ENCODE data around the gene PTPRM.

Gene PTPRM

DNA sequence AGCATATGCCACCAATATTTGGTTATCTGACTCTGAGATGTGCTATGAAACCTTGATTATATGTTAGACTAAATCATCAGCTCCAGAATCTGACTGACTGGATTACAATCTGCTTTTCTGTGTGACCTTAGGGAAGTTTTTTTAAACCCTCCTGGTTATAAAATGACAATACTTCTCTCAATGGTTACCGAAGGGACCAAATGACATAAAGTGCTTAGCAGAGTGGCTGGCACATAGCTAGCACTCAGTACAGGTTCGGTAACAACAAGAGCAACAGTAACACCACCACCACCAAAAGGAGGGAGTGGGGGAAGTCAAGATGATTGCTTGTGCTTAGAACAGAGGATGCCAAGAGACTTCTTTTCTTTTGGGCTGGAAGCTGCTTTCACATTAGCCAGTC lies 306.2 kb downstream of the PTPRM start:
- no peak for DNase-seq

DNA sequence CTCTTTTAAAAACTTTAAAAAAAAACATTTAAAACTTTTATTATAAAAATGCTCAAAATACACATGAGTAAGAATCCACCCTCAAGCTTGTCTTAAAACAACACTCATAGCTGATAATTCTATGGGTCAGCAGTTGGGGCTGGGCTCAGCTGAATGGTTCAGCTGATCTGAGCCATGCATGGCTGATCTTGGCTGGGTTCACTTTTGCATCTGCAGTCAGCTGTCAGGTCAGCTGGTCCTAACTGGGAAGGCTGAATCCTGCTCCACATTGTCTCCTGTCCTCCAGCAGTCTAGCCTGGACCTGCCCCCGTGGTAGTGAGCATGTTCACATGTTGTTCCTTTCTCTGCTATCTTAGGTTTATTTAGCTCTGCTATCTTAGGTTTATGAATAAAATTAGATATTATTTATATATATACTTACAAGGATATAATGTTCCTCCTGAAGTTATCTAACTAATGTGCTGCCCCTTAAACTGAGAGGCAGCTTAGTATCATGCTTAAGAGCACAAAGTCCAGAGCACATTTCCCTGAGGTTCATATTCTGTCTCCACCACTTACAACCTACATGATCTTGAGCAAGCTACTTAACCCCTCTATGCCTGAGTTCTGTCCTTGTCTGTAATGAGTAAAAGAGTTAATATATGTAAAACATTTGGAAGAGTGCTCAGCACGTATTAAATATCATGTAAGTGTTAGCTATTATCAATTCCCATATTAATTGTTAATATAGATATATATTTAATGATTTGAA lies 309.4 kb downstream of the PTPRM start:
- no peak for DNase-seq

DNA sequence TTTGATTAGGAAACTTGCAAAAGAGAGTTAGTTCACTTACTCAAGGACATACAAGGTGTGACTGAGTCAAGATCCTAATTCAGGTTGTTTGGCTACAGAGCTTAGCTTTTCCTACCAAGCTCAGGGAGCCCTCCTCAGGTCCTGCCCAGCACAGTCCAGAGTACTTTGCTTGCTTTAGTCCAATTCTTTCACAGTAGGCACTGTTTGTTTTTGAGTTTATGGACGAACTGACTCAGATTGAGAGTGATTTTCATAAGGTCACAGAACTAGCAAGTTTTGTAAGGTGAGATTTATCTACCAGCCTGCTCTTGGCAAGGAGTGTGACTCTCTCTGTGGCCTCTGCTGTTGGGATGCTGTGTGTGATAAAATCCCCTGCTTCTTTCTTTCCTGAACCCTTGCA lies 310.5 kb downstream of the PTPRM start:
- DNase-seq: no peak

DNA sequence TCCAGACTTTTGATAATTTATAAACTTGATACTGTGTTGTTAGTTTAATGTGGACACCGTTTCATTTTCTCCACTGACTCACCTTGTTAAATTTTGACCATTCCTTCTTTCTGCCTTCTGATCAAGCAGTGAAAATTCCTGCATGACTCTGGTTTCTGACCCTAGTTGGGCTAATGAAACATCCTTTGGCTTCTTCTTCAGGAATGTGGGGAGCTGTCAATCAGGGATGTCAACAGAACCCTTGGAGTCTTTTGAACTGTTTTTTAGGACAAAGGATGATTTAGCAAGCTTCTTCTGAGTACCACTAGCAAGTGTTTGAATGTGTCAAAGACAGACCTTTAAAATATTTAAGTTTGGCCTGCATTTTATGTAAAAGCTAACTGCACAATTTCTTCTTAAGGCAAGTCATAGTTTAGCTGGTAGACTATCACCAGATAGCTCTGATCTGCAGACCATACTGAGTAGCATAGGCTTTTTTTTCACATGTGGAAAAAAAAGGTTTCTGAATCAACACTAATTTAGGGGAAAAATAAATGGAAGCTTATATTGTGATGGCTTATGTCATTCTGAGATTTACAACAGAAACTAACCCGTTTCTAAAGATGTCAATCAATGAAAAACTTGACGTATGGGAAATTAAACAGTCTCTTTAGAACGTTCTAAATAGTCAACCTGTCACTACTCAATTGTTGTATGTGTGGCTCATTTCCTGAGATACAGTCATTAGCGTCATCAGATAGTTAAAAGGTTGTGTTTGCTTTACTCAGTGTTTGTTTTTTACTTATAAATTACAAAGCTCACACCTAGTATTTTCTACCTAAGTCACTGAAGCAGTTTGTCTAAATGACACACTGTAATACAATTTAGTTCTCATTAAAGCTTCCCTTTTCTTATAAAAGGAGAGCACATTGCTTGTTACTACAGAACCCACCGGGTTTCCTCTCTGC lies 311.4 kb downstream of the PTPRM start:
- DNase-seq: peak; percentile 50 to 88

DNA sequence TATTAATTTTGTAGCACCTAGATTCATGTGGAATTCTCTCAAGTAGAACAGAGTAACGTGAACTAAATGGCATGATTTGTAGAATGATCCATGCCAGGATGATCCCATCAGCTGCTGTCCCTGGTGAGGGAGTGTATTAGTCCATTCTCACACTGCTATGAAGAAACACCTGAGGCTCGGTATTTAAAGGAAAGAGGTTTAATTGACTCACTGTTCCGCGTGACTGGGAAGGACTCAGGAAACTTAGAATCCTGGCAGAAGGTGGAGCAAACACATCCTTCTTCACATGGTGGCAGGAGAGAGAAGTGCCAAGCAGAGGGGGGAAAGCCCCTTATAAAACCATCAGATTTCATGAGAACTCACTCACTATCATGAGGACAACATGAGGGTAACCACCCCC lies 312.6 kb downstream of the PTPRM start:
- DNase-seq: no peak

GRCh38 chr18:7885865-7886264 lies 318.7 kb downstream of the PTPRM start:
- DNase-seq: no peak

- no peak for DNase-seq
Observed at GRCh38 chr18:7886436-7886835, 319.3 kb downstream of the PTPRM start.

DNA sequence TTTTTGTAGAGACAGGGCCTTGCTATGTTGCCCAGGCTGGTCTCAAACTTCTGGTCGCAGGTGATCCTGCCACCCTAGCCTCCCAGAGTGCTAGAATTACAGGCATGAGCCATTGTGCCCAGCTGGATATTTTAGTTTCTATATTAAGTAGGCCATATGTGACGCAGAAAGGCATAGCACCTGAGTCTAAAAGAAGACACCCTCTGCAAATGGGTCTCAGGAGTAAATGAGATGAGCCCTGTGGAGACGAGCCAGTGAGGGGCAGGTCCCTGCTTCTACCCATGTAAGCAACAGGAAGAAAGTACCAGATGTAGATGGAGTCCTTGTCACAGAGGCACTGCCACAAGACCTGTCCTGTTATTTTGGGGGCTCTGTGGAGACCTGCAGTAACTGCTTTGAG lies 322.4 kb downstream of the PTPRM start:
- DNase-seq: no peak

DNA sequence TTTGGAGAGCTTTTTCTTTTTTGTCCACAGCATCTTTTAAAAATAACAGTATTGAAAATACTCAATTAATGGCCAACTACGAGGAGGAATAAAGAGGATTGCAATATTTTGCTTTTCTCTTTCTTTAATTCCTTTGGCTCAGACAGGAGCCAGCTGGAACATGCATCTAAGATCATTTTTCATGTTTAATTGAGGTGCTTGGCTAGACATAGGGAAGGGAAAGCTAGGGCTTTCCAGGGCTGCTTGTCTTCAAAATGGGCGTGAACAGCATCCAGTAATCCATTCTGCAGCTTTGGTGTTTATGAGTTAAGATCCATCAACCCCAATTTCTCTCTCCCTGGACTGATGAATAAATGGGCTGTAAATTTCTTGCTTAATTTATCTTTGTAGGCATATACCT lies 323.0 kb downstream of the PTPRM start:
- DNase-seq: no peak

DNA sequence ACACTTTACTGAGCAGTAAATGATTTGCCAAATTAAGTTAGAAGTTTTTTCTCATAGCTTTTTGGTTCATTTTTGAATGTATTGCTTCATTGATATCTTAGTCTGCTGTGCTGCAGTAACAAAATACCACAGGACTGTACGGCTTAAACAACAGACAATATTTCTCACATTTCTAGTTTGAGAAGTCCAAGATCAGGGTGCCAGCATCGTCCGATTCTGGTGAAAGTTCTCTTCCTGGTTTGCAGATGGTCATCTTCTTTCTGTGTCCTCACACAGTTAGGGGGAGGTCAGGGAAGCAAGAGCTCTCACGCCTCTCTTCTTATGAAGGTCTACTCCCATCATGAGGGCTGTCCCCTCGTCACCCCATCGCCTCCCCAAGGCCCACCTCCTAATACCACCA lies 325.4 kb downstream of the PTPRM start:
- no peak for DNase-seq

DNA sequence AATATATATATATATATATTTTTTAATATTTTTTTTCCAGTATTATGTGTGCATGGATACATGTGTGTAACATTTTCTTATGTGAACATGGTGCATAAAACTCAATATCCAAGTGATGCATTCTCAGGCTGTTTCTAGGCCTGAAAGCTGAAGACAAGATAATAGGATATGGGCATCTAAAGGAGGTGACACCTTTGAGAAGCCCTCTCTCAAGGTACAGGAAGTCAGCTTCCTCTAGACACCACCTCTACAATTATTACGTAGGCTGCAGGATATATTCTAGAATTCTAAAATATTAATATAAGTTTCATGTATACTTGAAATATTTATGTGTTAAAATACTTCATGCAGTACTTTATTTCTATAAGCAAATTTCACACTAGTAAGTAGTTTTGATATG lies 327.5 kb downstream of the PTPRM start:
- no peak for DNase-seq

DNA sequence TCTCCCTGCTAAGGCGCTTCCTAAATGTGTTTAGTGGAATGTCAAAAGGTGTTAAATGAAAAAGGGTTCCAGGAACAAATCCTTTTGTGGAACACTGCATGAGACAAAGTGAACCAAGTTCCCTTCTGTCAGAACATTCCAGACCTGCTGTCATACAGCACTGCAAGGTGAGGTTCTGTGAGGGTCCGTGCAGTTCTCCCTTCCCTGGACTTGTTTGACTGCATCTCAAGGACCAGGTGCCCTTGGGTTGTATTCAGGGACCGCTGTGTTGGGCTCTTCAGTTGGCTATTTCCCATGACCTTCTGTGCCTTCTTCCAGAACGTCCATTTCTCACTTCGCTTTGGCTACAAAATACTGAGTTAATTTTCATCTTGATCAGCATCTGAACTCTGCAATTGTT lies 328.2 kb downstream of the PTPRM start:
- no peak for DNase-seq

GRCh38 chr18:7896161-7896560 lies 329.0 kb downstream of the PTPRM start:
- no peak for DNase-seq

DNA sequence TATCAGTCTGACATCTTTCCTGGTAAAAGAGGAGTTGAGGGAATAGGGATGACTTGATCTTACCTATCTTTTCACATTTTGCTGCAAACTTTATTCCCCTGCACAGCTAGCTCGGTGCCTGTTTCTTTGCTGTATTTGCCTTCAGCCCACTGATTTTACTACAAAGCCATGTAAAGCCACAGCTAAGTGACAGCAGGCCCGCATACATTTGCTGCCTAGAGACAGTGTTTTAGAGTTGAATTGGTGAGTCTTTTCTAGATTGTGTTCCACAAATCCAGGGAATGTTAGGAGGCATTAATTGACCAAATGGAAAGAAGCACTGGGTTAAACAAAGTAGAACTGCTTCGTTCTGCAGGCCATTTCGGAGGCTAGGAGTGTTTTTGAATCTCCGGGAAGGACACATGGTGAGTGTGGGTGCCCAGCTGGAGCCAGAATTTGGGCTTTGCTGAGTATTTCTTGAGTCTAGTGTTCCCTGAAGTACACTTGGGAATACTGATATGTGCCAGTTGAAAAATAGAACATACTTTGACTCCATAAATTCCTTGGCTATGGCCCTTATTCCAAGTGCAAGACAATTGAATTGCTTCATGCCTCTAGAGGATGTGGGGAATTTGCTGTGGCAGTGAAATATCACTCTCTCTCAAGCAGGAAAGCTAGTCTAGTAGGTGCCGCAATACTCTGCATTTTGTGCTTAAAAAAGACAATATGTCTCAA lies 329.8 kb downstream of the PTPRM start:
- no peak for DNase-seq

GRCh38 chr18:7898181-7898580 lies 331.1 kb downstream of the PTPRM start:
- DNase-seq: no peak

DNA sequence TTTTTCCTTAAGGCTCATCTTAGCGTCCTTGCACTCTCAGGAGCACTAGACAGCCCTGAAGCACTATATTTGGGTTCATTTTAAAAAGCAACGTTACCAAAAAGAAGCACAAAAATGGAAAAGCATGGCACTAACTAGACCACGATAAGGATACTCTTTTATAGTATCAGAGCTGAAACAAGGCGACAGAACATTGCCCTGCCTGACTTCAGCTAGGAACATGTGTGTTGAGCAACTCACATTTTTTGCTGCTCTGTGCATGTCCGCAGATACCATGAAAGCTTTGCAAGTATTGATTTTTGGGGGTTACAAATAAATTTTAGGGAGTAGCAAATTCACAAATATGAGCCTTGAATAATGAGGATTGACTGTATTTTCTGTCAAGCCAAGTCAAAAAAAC lies 332.0 kb downstream of the PTPRM start:
- no peak for DNase-seq

DNA sequence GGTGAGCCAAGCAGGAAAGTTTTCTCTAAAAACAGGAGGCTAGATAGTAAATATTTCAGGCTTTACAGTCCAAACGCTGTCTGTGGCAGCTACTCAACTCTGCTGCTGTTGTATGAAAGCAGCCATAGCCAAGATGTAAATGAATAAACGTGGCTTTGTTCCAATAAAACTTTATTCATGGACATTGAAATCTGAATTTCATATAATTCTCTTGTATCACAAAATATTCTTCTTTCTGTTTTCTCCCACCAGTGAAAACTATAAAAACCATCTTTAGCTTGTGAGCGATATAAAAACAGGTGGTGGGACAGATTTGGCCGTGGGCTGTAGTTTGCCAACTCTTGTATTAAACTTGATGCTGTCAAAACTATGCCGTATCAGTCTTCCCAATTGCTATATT lies 333.0 kb downstream of the PTPRM start:
- no peak for DNase-seq

DNA sequence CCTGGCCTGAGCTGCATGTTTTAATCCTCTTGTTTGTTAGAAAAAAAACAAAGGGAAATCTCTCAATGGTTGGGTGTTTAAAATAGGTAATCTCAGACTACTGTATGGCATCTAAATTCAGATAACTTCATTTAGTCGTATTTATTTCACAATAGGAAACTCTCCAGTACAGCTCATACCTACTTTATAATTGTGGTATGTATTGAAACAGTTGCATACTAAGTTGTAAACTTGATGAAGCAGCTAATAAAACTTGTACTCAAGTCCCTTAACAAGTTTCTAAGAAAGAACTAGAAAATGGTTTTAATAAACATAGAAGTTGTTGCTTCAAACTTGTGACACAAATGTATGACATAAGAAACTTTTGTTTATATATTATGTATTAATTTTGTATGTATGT lies 334.5 kb downstream of the PTPRM start:
- no peak for DNase-seq

DNA sequence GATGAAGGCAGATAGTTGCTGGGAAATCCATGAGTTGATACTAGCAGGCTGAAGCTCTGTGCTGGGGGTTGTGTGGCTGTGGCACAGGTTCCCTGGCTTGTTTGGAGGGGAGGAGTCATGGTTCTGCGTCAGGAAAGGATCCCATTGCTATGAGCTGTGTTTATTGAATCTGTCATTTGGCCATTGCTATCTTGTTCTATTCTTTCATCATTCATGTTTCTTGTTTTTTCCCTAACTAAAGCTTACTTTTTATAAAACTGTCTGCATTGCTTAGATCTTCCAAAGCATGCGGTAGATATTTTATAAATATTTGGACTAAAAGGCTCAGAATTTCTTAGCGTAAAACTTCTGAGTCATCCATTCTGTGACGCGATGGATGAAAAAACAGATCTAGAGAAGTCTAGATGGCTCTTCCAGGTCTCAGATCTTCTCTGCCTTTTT lies 335.3 kb downstream of the PTPRM start:
- DNase-seq: no peak

DNA sequence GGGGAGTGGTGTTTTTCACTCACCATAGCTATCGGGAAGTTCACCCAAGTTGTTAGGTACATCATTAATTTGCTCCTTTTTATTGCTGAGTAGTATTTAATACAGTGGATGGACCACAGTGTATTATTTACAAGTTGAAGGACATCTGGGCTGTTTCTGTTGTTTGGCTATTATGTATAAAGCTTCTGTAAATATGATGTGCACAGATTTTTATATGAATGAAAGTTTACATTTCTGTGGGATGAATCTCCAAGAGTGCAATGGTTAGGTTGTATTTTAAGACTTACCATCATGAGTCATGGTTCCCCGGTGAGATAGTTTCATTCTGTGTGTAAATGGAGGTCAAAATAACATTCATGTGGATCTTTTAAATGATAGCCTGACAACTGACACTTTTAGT lies 337.4 kb downstream of the PTPRM start:
- no peak for DNase-seq

- peak; percentile 74 to 95 for DNase-seq
Observed at GRCh38 chr18:7908681-7909299, 341.7 kb downstream of the PTPRM start.

DNA sequence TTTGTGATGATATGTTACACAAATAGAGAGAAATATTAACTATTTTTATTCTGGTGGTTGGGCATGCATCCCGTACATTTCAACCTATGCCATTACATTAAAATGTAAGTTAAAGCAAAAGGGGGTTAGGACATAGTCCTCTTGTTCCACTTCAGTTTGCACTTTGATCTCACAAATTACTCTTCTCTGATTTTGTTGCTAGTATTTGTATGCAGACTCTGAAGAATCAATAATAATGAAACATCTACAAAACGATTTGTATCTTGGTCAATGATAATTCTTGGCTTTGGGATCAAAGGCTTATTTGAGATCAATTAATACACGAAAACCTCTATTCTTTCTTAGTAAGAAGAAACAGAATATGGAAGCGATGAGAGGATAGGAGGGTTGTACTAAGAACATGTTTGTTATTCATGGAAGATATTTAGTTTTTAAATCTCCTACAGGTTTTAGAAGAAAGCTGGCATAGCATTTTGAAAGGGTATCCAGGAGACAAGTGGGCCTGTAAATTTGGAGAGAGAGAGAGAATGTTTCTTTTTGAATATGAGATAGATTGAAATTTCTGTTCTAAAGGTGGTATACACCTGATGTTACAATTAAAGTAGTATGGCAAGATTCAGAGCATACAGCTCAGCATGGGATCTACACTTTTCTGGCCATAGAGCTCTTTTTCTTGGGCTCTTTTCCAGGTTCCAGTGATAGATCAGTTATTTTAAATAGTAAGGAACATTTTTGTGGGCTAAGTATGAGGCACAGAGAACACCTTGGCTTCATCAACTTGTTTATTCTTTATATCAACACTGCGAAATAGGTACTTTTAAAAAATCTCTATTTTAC lies 347.9 kb downstream of the PTPRM start:
- no peak for DNase-seq

Data from NCI-H2081 (cell line).